ENCODE measurements around the gene ZNF90. TPM values are rescaled to one million over a fixed set of nuclear protein-coding genes. Genes with fewer than 3 reads are reported as not detected.
"Not testable (repeated sequence)": the region's sequence is repeated elsewhere in the genome, so short reads cannot be mapped to it uniquely, and the experiment has no call there.

ZNF90 gene
- total RNA-seq, 2 experiments from 2014 or later: 15.5 to 17.6 TPM

DNA sequence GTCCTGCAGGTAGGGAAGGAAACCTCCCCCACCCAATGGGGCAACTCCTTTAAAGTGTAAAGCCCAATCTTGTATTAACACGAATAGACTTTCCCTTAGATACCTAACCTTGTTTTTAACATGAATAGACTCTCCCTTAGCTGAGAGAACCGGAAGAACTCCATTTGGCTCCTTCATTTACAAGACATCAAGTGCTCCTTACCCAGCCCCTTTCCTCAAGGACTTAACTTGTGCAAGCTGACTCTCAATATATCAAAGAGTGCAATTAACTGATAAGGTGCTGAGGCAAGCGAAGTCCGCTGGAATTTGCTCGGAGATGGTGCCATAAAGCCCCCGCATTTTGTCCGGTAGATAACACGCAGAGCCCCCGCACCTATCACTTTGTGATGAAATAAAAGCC is 9.9 kb upstream of the ZNF90 start:
- intact Hi-C loops (cut with micrococcal nuclease): no loop called here

GRCh38 chr19:20068559-20068958 is 9.2 kb upstream of the ZNF90 start:
- H3K27ac Mint-ChIP-seq; H3K36me3 Mint-ChIP-seq (ENCODE audit: low read depth); H3K4me3 Mint-ChIP-seq; H3K4me1 Mint-ChIP-seq (ENCODE audit: low read depth); H3K27me3 Mint-ChIP-seq (ENCODE audit: low read depth); DNase-seq; H3K9me3 Mint-ChIP-seq; intact Hi-C loops (cut with micrococcal nuclease): not testable (repeated sequence)
- CTCF ChIA-PET: interaction anchor here (1.1 kb wide), 1 partner anchor 16 kb away, joined by 3 read pairs; no protein-coding TSS in a partner anchor

More for the DNA sequence above, 9.9 kb upstream of the ZNF90 start:
- H3K4me1 Mint-ChIP-seq (ENCODE audit: low read depth): no peaks in the 10 kb centered on the region
- no peak overlapping the region for H3K4me3 Mint-ChIP-seq
- peaks cover 4% of the 10 kb centered on the region for H3K9me3 Mint-ChIP-seq
- CTCF ChIA-PET: interaction anchor here (0.6 to 1.7 kb wide), 3 partner anchors 16 to 865 kb away, joined by 3 to 5 read pairs (median 3); no protein-coding TSS in a partner anchor
- DNase-seq: no peak
- H3K27ac Mint-ChIP-seq: no peak overlapping the region
- peaks cover 5% of the 10 kb centered on the region for H3K27me3 Mint-ChIP-seq (ENCODE audit: low read depth)
- H3K36me3 Mint-ChIP-seq (ENCODE audit: low read depth): no peaks in the 10 kb centered on the region

- CTCF ChIA-PET: no interaction called here
- H3K36me3 Mint-ChIP-seq (ENCODE audit: low read depth): no peaks in the 10 kb centered on the region
- no peaks in the 10 kb centered on the region for H3K4me1 Mint-ChIP-seq (ENCODE audit: low read depth)
- peaks cover 5% of the 10 kb centered on the region for H3K27me3 Mint-ChIP-seq (ENCODE audit: low read depth)
- intact Hi-C loops (cut with micrococcal nuclease): no loop called here
- DNase-seq: no peak
- no peak overlapping the region for H3K27ac Mint-ChIP-seq
- peaks cover 4% of the 10 kb centered on the region for H3K9me3 Mint-ChIP-seq
- H3K4me3 Mint-ChIP-seq: no peak overlapping the region
Observed at GRCh38 chr19:20070691-20071090, 7.1 kb upstream of the ZNF90 start.

DNA sequence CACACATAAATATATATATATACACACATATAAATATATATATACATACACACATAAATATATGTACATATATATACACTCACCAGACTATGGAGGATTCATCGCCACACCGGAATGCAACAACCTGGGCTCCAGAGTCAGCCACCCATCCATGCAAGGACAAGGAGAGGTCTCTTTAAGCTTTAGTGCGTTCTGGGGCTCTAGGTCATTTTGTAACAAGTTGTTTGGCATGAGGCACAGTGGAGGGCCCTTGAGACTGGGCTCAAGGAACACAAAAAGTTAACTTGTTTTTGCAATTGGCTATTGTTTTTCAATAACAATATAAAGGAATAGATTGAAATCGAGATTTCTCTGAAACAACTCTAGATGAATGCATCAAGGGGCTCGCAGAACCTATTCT is 4.9 kb upstream of the ZNF90 start:
- intact Hi-C loops (cut with micrococcal nuclease): no loop called here
- Mint-ChIP-seq H3K27me3 (ENCODE audit: low read depth) (peaks cover under 1% of the 10 kb centered on the region), H3K9me3 (peaks cover 1% of the 10 kb centered on the region), H3K4me3 (no peak overlapping the region), H3K4me1 (ENCODE audit: low read depth) (peaks cover 2% of the 10 kb centered on the region), H3K36me3 (ENCODE audit: low read depth) (peaks cover 2% of the 10 kb centered on the region), H3K27ac (no peak overlapping the region)
- CTCF ChIA-PET: no interaction called here
- no peak for DNase-seq

DNA sequence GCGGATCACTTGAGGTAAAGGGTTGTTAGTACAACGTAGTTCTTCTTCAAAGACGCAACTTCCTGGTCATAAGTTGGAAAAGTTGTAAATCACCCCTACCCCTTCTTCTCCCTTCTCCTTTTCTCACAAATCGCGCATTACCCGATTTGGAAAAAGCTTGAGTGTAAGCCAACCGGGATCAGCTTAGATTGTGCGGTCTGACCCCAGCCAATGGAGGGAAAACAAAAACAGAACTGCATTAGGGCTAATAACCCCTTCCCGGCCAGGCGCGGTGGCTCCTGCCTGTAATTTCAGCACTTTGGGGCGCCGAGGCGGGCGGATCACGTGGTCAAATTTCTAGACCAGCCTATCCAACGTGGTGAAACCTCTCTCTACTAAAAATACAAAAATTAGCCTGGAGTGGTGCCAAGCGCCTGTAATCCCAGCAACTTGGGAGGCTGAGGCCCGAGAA is 806 bp downstream of the ZNF90 start:
- intact Hi-C loops (cut with micrococcal nuclease): loop anchor here (1.0 to 5.0 kb wide), 4 partner anchors 159 to 1689 kb away; partner anchors contain the start of genes ZNF100, ZNF506 and ZNF85
- H3K27me3 Mint-ChIP-seq (ENCODE audit: low read depth): no peaks in the 10 kb centered on the region
- H3K4me1 Mint-ChIP-seq (ENCODE audit: low read depth): peaks cover 9% of the 10 kb centered on the region
- CTCF ChIA-PET: interaction anchor here (0.6 to 0.8 kb wide), 3 partner anchors 24 to 1776 kb away, joined by 3 to 5 read pairs (median 3); no protein-coding TSS in a partner anchor
- H3K36me3 Mint-ChIP-seq (ENCODE audit: low read depth): peaks cover 41% of the 10 kb centered on the region
- H3K27ac Mint-ChIP-seq: no peak overlapping the region
- peak overlapping the region; percentile 97 for H3K4me3 Mint-ChIP-seq
- H3K9me3 Mint-ChIP-seq: no peaks in the 10 kb centered on the region
- DNase-seq: peak; percentile 52

- intact Hi-C loops (cut with micrococcal nuclease): loop anchor here (5.0 kb wide), 3 partner anchors 158 to 1688 kb away; partner anchors contain the start of genes ZNF100 and ZNF85
- Mint-ChIP-seq H3K4me1 (ENCODE audit: low read depth) (peaks cover 9% of the 10 kb centered on the region), H3K27me3 (ENCODE audit: low read depth) (no peaks in the 10 kb centered on the region), H3K4me3 (peak overlapping the region; percentile 53), H3K36me3 (ENCODE audit: low read depth) (peaks cover 46% of the 10 kb centered on the region), H3K27ac (no peak overlapping the region), H3K9me3 (peaks cover under 1% of the 10 kb centered on the region)
- no peak for DNase-seq
- CTCF ChIA-PET: interaction anchor here (0.7 to 0.8 kb wide), 2 partner anchors 159 to 441 kb away, joined by 3 to 4 read pairs; no protein-coding TSS in a partner anchor
Observed at GRCh38 chr19:20079476-20079875, 1.7 kb downstream of the ZNF90 start.

DNA sequence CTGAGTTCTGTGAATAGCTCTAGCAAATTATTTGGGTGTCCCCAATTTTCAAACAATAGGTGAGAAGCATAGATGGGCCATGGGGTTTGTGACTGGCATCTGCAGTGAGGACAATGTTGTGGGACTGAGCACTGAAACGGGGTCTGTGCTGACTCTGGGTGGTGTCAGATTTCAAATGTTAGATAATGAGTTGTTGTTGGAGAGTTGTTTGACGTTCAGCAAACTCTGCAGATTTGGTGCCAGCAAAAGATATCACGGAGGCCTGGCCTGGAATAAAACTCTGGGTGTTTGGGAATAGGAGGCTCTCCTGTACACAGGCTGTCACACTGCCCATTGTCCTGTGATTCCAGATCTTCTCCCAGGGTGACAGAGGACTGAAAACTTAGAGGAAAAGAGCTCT is 2.9 kb downstream of the ZNF90 start:
- Mint-ChIP-seq H3K4me3 (no peak overlapping the region), H3K27me3 (ENCODE audit: low read depth) (no peaks in the 10 kb centered on the region), H3K27ac (no peak overlapping the region), H3K4me1 (ENCODE audit: low read depth) (peaks cover 9% of the 10 kb centered on the region), H3K9me3 (peaks cover 2% of the 10 kb centered on the region), H3K36me3 (ENCODE audit: low read depth) (peaks cover 49% of the 10 kb centered on the region)
- CTCF ChIA-PET: no interaction called here
- no peak for DNase-seq
- intact Hi-C loops (cut with micrococcal nuclease): no loop called here

GRCh38 chr19:20082232-20082833 is 4.5 kb downstream of the ZNF90 start:
- CTCF ChIA-PET; H3K4me1 Mint-ChIP-seq (ENCODE audit: low read depth); H3K4me3 Mint-ChIP-seq; H3K27ac Mint-ChIP-seq; H3K9me3 Mint-ChIP-seq; H3K27me3 Mint-ChIP-seq (ENCODE audit: low read depth); intact Hi-C loops (cut with micrococcal nuclease); DNase-seq: not testable (repeated sequence)
- peaks cover 53% of the 10 kb centered on the region for H3K36me3 Mint-ChIP-seq (ENCODE audit: low read depth)

DNA sequence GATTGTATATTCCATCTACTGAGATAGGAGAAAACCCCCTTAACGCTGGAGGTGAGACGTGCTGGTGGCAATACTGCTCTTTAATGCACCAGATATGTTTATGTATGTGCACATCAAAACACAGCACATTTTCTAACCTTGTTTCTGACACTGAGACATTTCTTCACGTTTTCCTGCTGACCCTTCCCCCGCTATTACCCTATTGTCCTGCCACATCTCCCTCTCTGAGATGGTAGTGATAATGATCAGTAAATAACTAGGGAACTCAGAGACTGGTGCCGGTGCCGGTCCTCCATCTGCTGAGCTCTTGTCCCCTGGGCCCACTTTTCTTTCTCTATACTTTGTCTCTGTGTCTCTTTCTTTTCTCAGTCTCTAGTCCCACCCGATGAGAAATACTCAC is 5.1 kb downstream of the ZNF90 start:
- H3K27ac Mint-ChIP-seq; H3K4me3 Mint-ChIP-seq; H3K27me3 Mint-ChIP-seq (ENCODE audit: low read depth); CTCF ChIA-PET; H3K4me1 Mint-ChIP-seq (ENCODE audit: low read depth); H3K9me3 Mint-ChIP-seq; intact Hi-C loops (cut with micrococcal nuclease); DNase-seq: not testable (repeated sequence)
- peaks cover 57% of the 10 kb centered on the region for H3K36me3 Mint-ChIP-seq (ENCODE audit: low read depth)

DNA sequence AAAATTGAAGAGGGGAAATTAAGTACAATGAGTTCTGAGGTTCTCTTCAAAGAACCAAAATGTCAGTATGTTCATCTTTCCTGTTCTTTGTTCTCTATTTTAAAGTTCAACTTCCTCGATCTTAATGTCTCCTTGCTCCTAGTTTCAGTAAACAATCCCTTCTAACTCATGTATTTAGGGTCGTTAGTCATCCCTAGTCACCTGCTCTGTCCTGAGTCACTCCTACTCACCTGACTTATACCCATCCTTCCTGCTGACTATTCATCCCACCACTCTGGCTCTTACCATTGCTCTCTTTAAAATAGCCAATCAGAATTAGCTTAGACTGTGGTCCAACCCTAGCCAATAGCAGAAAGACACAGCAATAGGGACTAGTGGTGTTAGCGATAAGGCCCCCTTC is 24.3 kb downstream of the ZNF90 start:
- CTCF ChIA-PET: no interaction called here
- Mint-ChIP-seq H3K27ac (peak overlapping the region; percentile 10), H3K27me3 (ENCODE audit: low read depth) (no peaks in the 10 kb centered on the region), H3K36me3 (ENCODE audit: low read depth) (peaks cover 90% of the 10 kb centered on the region), H3K4me3 (no peak overlapping the region), H3K9me3 (peaks cover 60% of the 10 kb centered on the region), H3K4me1 (ENCODE audit: low read depth) (no peaks in the 10 kb centered on the region)
- DNase-seq: no peak
- intact Hi-C loops (cut with micrococcal nuclease): no loop called here

- DNase-seq: no peak
- peaks cover 54% of the 10 kb centered on the region for H3K9me3 Mint-ChIP-seq
- no peaks in the 10 kb centered on the region for H3K4me1 Mint-ChIP-seq (ENCODE audit: low read depth)
- intact Hi-C loops (cut with micrococcal nuclease): no loop called here
- CTCF ChIA-PET: interaction anchor here (0.6 to 0.7 kb wide), 2 partner anchors 25 to 91 kb away, joined by 3 read pairs; partner anchors contain the start of gene ZNF90
- H3K27ac Mint-ChIP-seq: no peak overlapping the region
- no peak overlapping the region for H3K4me3 Mint-ChIP-seq
- H3K27me3 Mint-ChIP-seq (ENCODE audit: low read depth): no peaks in the 10 kb centered on the region
- peaks cover 86% of the 10 kb centered on the region for H3K36me3 Mint-ChIP-seq (ENCODE audit: low read depth)
Observed at GRCh38 chr19:20103091-20103740, 25.4 kb downstream of the ZNF90 start.

GRCh38 chr19:20107301-20107700 is 29.5 kb downstream of the ZNF90 start:
- no peak for DNase-seq
- Mint-ChIP-seq H3K4me1 (ENCODE audit: low read depth) (no peaks in the 10 kb centered on the region), H3K9me3 (peaks cover 25% of the 10 kb centered on the region), H3K36me3 (ENCODE audit: low read depth) (peaks cover 69% of the 10 kb centered on the region), H3K4me3 (no peak overlapping the region), H3K27ac (no peak overlapping the region), H3K27me3 (ENCODE audit: low read depth) (no peaks in the 10 kb centered on the region)
- CTCF ChIA-PET: no interaction called here
- intact Hi-C loops (cut with micrococcal nuclease): no loop called here
